OCI-M2 (cell line): ENCODE measurements around the gene AGBL4.

ENCODE experiments used
- DNase-seq: peaks from one replicate; lab custom pipeline; 2025; ENCODE audit not compliant: unreplicated experiment; lab: John Stamatoyannopoulos, UW

AGBL4 gene

GRCh38 chr1:48916130-48917069, 1107.4 kb downstream of the AGBL4 start:
- DNase-seq, result no peak

GRCh38 chr1:48908606-48909005, 1115.1 kb downstream of the AGBL4 start:
- DNase-seq, result no peak

- DNase-seq, result no peak
Observed at GRCh38 chr1:48906729-48907128, 1117.0 kb downstream of the AGBL4 start.

- DNase-seq, result no peak
Observed at GRCh38 chr1:48906164-48906563, 1117.6 kb downstream of the AGBL4 start.

GRCh38 chr1:48903291-48903690, 1120.5 kb downstream of the AGBL4 start:
- DNase-seq, result no peak

- DNase-seq, result no peak
Observed at GRCh38 chr1:48898894-48899293, 1124.9 kb downstream of the AGBL4 start.

- DNase-seq, result no peak
Observed at GRCh38 chr1:48889615-48890014, 1134.1 kb downstream of the AGBL4 start.

GRCh38 chr1:48889082-48889481, 1134.7 kb downstream of the AGBL4 start:
- no peak for DNase-seq

- DNase-seq, result no peak
Observed at GRCh38 chr1:48887796-48888195, 1136.0 kb downstream of the AGBL4 start.

GRCh38 chr1:48882020-48882419, 1141.7 kb downstream of the AGBL4 start:
- no peak for DNase-seq

GRCh38 chr1:48878191-48878940, 1145.4 kb downstream of the AGBL4 start:
- DNase-seq, result no peak

GRCh38 chr1:48876330-48876785, 1147.4 kb downstream of the AGBL4 start:
- no peak for DNase-seq

- no peak for DNase-seq
Observed at GRCh38 chr1:48875552-48876329, 1148.0 kb downstream of the AGBL4 start.

GRCh38 chr1:48873944-48874343, 1149.8 kb downstream of the AGBL4 start:
- no peak for DNase-seq

- DNase-seq, result no peak
Observed at GRCh38 chr1:48870596-48870995, 1153.2 kb downstream of the AGBL4 start.

- DNase-seq, result no peak
Observed at GRCh38 chr1:48869116-48869893, 1154.4 kb downstream of the AGBL4 start.

GRCh38 chr1:48864913-48865312, 1158.8 kb downstream of the AGBL4 start:
- no peak for DNase-seq

- no peak for DNase-seq
Observed at GRCh38 chr1:48859456-48859855, 1164.3 kb downstream of the AGBL4 start.

GRCh38 chr1:48858200-48858920, 1165.4 kb downstream of the AGBL4 start:
- DNase-seq, result no peak

GRCh38 chr1:48853006-48853405, 1170.7 kb downstream of the AGBL4 start:
- no peak for DNase-seq
